NB4 (cell line): Measurements from ENCODE around the gene PARD3.

Experiments
- CTCF ChIP-seq: IDR thresholded peaks from one replicate; pipeline ENCODE4 v1.5.1; 2012; ENCODE audit warnings: low read depth, low read length
- MAX ChIP-seq: IDR thresholded peaks from 2 replicates; pipeline ENCODE4 v1.6.1; 2011; ENCODE audit warnings: low read depth, low read length
- POLR2A ChIP-seq: IDR thresholded peaks from 2 replicates; pipeline ENCODE4 v1.6.1; 2011; ENCODE audit warnings: mild to moderate bottlenecking; ENCODE audit not compliant: insufficient read length; ENCODE audit errors: extremely low read depth

GRCh38 chr10:34756584-34756983, 58.5 kb downstream of the PARD3 start:
- TF ChIP-seq CTCF (no peak), POLR2A (no peak), MAX (no peak)
